H9 (cell line): ENCODE data around the gene GPN2. TPM values are rescaled to one million over a fixed set of nuclear protein-coding genes. Genes with fewer than 3 reads are reported as not detected.
"Not testable (repeated sequence)": the region's sequence is repeated elsewhere in the genome, so short reads cannot be mapped to it uniquely, and the experiment has no call there.

Experiments
- DNase-seq: peaks from one replicate; pipeline ENCODE4 v3.0.0-alpha.2; 2017
- H2AFZ ChIP-seq: one replicate; pipeline ENCODE4 v1.6.1; 2013; ENCODE audit warnings: mild to moderate bottlenecking, low read length, control low read depth, moderate library complexity
- H2AK5ac ChIP-seq: 2 replicates; pipeline ENCODE4 v1.6.1; 2013; ENCODE audit warnings: low read length, control low read depth, mixed read lengths; ENCODE audit not compliant: insufficient read length
- H2BK120ac ChIP-seq: one replicate; pipeline ENCODE4 v1.6.1; 2013; ENCODE audit warnings: low read depth, mild to moderate bottlenecking, low read length, control low read depth, inconsistent platforms; ENCODE audit not compliant: poor library complexity, severe bottlenecking
- H2BK12ac ChIP-seq: 2 replicates; pipeline ENCODE4 v1.6.1; 2013; ENCODE audit warnings: low read length, control low read depth, mixed read lengths, low read depth; ENCODE audit not compliant: insufficient read length
- H2BK15ac ChIP-seq: 2 replicates; pipeline ENCODE4 v1.6.1; 2013; ENCODE audit warnings: low read depth, low read length, control low read depth
- H2BK20ac ChIP-seq: one replicate; pipeline ENCODE4 v1.6.1; 2013; ENCODE audit warnings: low read depth, mild to moderate bottlenecking, low read length, control low read depth, inconsistent platforms; ENCODE audit not compliant: poor library complexity, severe bottlenecking
- H2BK5ac ChIP-seq: 2 replicates; pipeline ENCODE4 v1.6.1; 2013; ENCODE audit warnings: low read length, control low read depth, mixed read lengths; ENCODE audit not compliant: insufficient read length
- H3K14ac ChIP-seq: 2 replicates; pipeline ENCODE4 v1.6.1; 2013; ENCODE audit warnings: low read length, control low read depth; ENCODE audit not compliant: insufficient read depth
- H3K18ac ChIP-seq: 2 replicates; pipeline ENCODE4 v1.6.1; 2013; ENCODE audit warnings: low read depth, mild to moderate bottlenecking, mixed read lengths, low read length, control low read depth; ENCODE audit not compliant: insufficient read length
- H3K23ac ChIP-seq: 2 replicates; pipeline ENCODE4 v1.6.1; 2013; ENCODE audit warnings: low read length, control low read depth, mixed read lengths, low read depth; ENCODE audit not compliant: insufficient read length
- H3K23me2 ChIP-seq: 2 replicates; pipeline ENCODE4 v1.6.1; 2013; ENCODE audit warnings: low read depth, mild to moderate bottlenecking, mixed read lengths, low read length, control low read depth; ENCODE audit not compliant: insufficient read length, poor library complexity, severe bottlenecking
- H3K27ac ChIP-seq: 2 replicates; pipeline ENCODE4 v1.5.1; 2013; ENCODE audit warnings: low read length, control low read depth, mixed read lengths, low read depth; ENCODE audit not compliant: insufficient read length
- H3K27me3 ChIP-seq: 2 replicates; pipeline ENCODE4 v1.6.1; 2013; ENCODE audit warnings: low read length, control low read depth, inconsistent platforms; ENCODE audit not compliant: insufficient read depth
- H3K4ac ChIP-seq: 2 replicates; pipeline ENCODE4 v1.6.1; 2013; ENCODE audit warnings: low read depth, mild to moderate bottlenecking, control low read depth, inconsistent platforms, low read length, moderate library complexity
- H3K4me1 ChIP-seq: 2 replicates; pipeline ENCODE4 v1.6.1; 2013; ENCODE audit warnings: low read length, control low read depth, inconsistent platforms; ENCODE audit not compliant: insufficient read depth
- H3K4me2 ChIP-seq: 2 replicates; pipeline ENCODE4 v1.6.1; 2013; ENCODE audit warnings: low read length, control low read depth, mixed read lengths; ENCODE audit not compliant: insufficient read length, insufficient read depth
- H3K56ac ChIP-seq: 2 replicates; pipeline ENCODE4 v1.6.1; 2013; ENCODE audit warnings: low read depth, mild to moderate bottlenecking, mixed read lengths, low read length, control low read depth; ENCODE audit not compliant: insufficient read length
- H3K79me1 ChIP-seq: 2 replicates; pipeline ENCODE4 v1.6.1; 2013; ENCODE audit warnings: low read depth, mild to moderate bottlenecking, moderate library complexity, low read length, control low read depth, inconsistent platforms; ENCODE audit not compliant: insufficient read depth, poor library complexity, severe bottlenecking
- H3K79me2 ChIP-seq: 2 replicates; pipeline ENCODE4 v1.6.1; 2013; ENCODE audit warnings: low read length, control low read depth, inconsistent platforms; ENCODE audit not compliant: insufficient read depth
- H3K9ac ChIP-seq: 2 replicates; pipeline ENCODE4 v1.6.1; 2013; ENCODE audit warnings: low read length, control low read depth, mixed read lengths; ENCODE audit not compliant: insufficient read length; ENCODE audit errors: extremely low read depth
- H3K9me3 ChIP-seq: one replicate; pipeline ENCODE4 v1.6.1; 2013; ENCODE audit warnings: low read depth, low read length, inconsistent platforms; ENCODE audit not compliant: control insufficient read depth
- H3T11ph ChIP-seq: one replicate; pipeline ENCODE4 v1.6.1; 2013; ENCODE audit warnings: mild to moderate bottlenecking, low read length, control low read depth, inconsistent platforms
- H4K20me1 ChIP-seq: one replicate; pipeline ENCODE4 v1.6.1; 2013; ENCODE audit not compliant: control insufficient read depth, insufficient read length, insufficient read depth
- H4K5ac ChIP-seq: 2 replicates; pipeline ENCODE4 v1.6.1; 2013; ENCODE audit warnings: low read depth, mild to moderate bottlenecking, mixed read lengths, low read length, control low read depth; ENCODE audit not compliant: insufficient read length
- H4K8ac ChIP-seq: replicated peaks from 2 replicates; pipeline ENCODE4 v1.6.1; 2013; ENCODE audit warnings: low read length, control low read depth, mixed read lengths, low read depth; ENCODE audit not compliant: insufficient read length
- H4K91ac ChIP-seq: 2 replicates; pipeline ENCODE4 v1.6.1; 2013; ENCODE audit warnings: low read depth, mild to moderate bottlenecking, moderate library complexity, mixed read lengths, low read length, control low read depth; ENCODE audit not compliant: insufficient read length
- H3K27ac Mint-ChIP-seq, 3 experiments: 2 replicates in 2 of 3; 3 replicates in 1 of 3; pipeline ENCODE4 v1.8.0; 2020 to 2021; ENCODE audit warnings: mixed read lengths in 3 of 3, mild to moderate bottlenecking in 1 of 3, moderate library complexity in 1 of 3
- H3K27me3 Mint-ChIP-seq: 2 replicates; pipeline ENCODE4 v1.8.0; 2021; ENCODE audit warnings: low read depth, mild to moderate bottlenecking, moderate library complexity, mixed read lengths
- H3K36me3 Mint-ChIP-seq, 3 experiments: 2 replicates in 2 of 3; 3 replicates in 1 of 3; pipeline ENCODE4 v1.8.0; 2020 to 2021; ENCODE audit warnings: low read depth in 3 of 3, mixed read lengths in 3 of 3; ENCODE audit not compliant: insufficient read depth in 1 of 3
- H3K4me1 Mint-ChIP-seq, 2 experiments: 2 replicates each; pipeline ENCODE4 v1.8.0; 2020; ENCODE audit warnings: mixed read lengths in 2 of 2
- H3K4me3 Mint-ChIP-seq, 2 experiments: 2 replicates in 1 of 2; 3 replicates in 1 of 2; pipeline ENCODE4 v1.8.0; 2020 to 2021; ENCODE audit warnings: mild to moderate bottlenecking in 2 of 2, mixed read lengths in 2 of 2, moderate library complexity in 1 of 2
- H3K9me3 Mint-ChIP-seq, 2 experiments: 2 replicates in 1 of 2; 3 replicates in 1 of 2; pipeline ENCODE4 v1.8.0; 2020; ENCODE audit warnings: mild to moderate bottlenecking in 2 of 2, mixed read lengths in 2 of 2, moderate library complexity in 1 of 2
- CTCF ChIP-seq: fragments of 200-600 bp; sonication (generic); conservative IDR thresholded peaks from 3 replicates; pipeline ENCODE4 v1.8.0; 2021; ENCODE audit warnings: antibody characterized with exemption, mild to moderate bottlenecking
- WGBS: extraction: QIAGEN DNeasy Blood & Tissue Kit; methylation state at CpG from one replicate; pipeline ENCODE4 v1.1.7; 2013; ENCODE audit warnings: missing lambda C conversion rate, low lambda C conversion rate, mixed read lengths; ENCODE audit not compliant: insufficient read length; ENCODE audit errors: extremely low coverage; 5-methylcytosine and 5-hydroxymethylcytosine counted together
- total RNA-seq: library from RNA; stranded (reverse); gene quantifications from 2 replicates; pipeline ENCODE4 v1.2.1, GENCODE V29; 2021

Gene GPN2
- total RNA-seq, 1 experiment from 2014 or later, result 47.8 TPM

DNA sequence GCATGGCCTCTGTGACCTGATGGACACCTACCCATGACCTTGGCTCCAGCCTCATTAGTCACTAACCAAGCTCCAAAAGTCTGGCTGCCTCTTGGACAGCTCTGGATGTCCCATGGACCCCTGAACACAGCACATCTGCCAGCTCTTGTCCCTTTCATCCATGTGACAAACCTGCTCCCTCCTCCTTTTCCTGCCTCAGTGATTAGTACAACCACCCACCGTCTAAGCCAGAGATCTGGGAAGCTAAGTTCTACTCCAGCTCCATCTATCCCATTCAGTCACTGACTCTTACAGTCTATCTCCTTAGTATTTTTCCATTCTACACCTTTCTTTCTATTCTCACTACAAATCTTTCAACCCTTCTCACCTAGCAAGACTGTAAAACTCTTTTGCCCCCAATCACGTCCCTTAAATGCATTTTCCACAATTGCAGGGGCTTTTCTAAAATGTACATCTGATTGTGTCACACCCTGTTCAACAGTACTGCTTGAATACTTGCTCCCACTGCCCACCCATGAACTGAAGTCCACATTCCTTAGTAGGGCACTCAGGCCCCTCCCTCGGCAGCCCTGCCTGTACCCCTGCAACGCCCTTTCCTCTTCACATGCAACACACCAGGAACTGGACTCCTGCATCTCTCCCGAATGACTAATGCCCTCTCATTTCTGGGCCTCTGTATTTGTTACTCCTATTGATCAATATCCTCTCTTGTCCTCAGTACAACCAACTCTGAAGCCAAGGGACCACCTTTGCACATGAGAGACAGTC is 7.2 kb downstream of the GPN2 start:
- no peaks in the 10 kb centered on the region for H3K79me1 ChIP-seq
- no peak overlapping the region for H3K18ac ChIP-seq
- Mint-ChIP-seq H3K36me3 (peaks cover 28 to 77% (median 61%) of the 10 kb centered on the region in 3 experiments; a peak in 6 of 7 replicates), H3K27me3 (no peaks in the 10 kb centered on the region), H3K4me1 (no peaks in the 10 kb centered on the region), H3K4me3 (no peak overlapping the region), H3K27ac (peak overlapping the region in 1 of 3 experiments; percentile 2; a peak in 2 of 7 replicates), H3K9me3 (no peaks in the 10 kb centered on the region)
- H3K9me3 ChIP-seq, result no peaks in the 10 kb centered on the region
- no peak overlapping the region for H2AFZ ChIP-seq
- H3K56ac ChIP-seq, result no peak overlapping the region
- no peak for DNase-seq
- H3K23me2 ChIP-seq, result no peaks in the 10 kb centered on the region
- no peaks in the 10 kb centered on the region; the same call in 1 of the 2 replicates for H3K27me3 ChIP-seq
- no peak overlapping the region for H4K8ac ChIP-seq
- no peak overlapping the region for H2BK15ac ChIP-seq
- no peak overlapping the region for H3K9ac ChIP-seq
- no peak overlapping the region for H3T11ph ChIP-seq
- no peaks in the 10 kb centered on the region for H4K20me1 ChIP-seq
- no peak overlapping the region for H2BK120ac ChIP-seq
- no peak overlapping the region for H3K4ac ChIP-seq
- H2AK5ac ChIP-seq, result no peak overlapping the region
- H2BK12ac ChIP-seq, result no peak overlapping the region
- TF ChIP-seq CTCF, result no peak
- no peak overlapping the region for H3K4me2 ChIP-seq
- no peak overlapping the region for H3K14ac ChIP-seq
- H3K4me1 ChIP-seq, result no peaks in the 10 kb centered on the region
- no peak overlapping the region for H3K27ac ChIP-seq
- no peak overlapping the region for H2BK20ac ChIP-seq
- no peak overlapping the region for H4K91ac ChIP-seq
- no peak overlapping the region for H4K5ac ChIP-seq
- WGBS, result 100% methylated on average over 1 of the region's 5 CpGs
- no peaks in the 10 kb centered on the region for H3K79me2 ChIP-seq
- H2BK5ac ChIP-seq, result no peak overlapping the region
- H3K23ac ChIP-seq, result no peak overlapping the region

GRCh38 chr1:26881611-26882010 is 8.5 kb downstream of the GPN2 start:
- H2AFZ ChIP-seq, H3T11ph ChIP-seq, H3K4ac ChIP-seq, H2BK120ac ChIP-seq, H4K91ac ChIP-seq, H3K18ac ChIP-seq, H3K79me1 ChIP-seq, H2AK5ac ChIP-seq, H4K8ac ChIP-seq, H3K27me3 ChIP-seq, H4K5ac ChIP-seq, H3K4me1 Mint-ChIP-seq, H2BK15ac ChIP-seq, H3K23ac ChIP-seq, H3K9me3 Mint-ChIP-seq, H2BK12ac ChIP-seq, H3K4me3 Mint-ChIP-seq, H3K56ac ChIP-seq, H3K79me2 ChIP-seq, H3K27ac Mint-ChIP-seq, H3K9me3 ChIP-seq, H3K4me1 ChIP-seq, H3K4me2 ChIP-seq, H2BK5ac ChIP-seq, H3K27ac ChIP-seq, H3K27me3 Mint-ChIP-seq, DNase-seq, H3K23me2 ChIP-seq, H2BK20ac ChIP-seq, H3K9ac ChIP-seq, H3K14ac ChIP-seq, H4K20me1 ChIP-seq: not testable (repeated sequence)
- peaks cover 24 to 69% (median 56%) of the 10 kb centered on the region in 3 experiments; a peak in 6 of 7 replicates for H3K36me3 Mint-ChIP-seq
- no CpG with 5 or more reads among the region's 6 CpGs for WGBS
